GM12874 (cell line): ENCODE data around the gene CFAP77.

Source experiments
- CTCF ChIP-seq: IDR thresholded peaks from 2 replicates; pipeline ENCODE4 v1.5.1; 2011; ENCODE audit warnings: low read depth, mild to moderate bottlenecking, control low read depth, low read length, moderate library complexity; ENCODE audit not compliant: insufficient read depth

CFAP77 gene

GRCh38 chr9:132411091-132411508 is 1.1 kb downstream of the CFAP77 start:
- TF ChIP-seq CTCF, result peak; percentile 71

- TF ChIP-seq CTCF, result peak; percentile 46
Measured at GRCh38 chr9:132412089-132412488, 2.1 kb downstream of the CFAP77 start.

GRCh38 chr9:132413926-132414325 is 3.9 kb downstream of the CFAP77 start:
- no peak for TF ChIP-seq CTCF

GRCh38 chr9:132414731-132415130 is 4.7 kb downstream of the CFAP77 start:
- TF ChIP-seq CTCF, result no peak

GRCh38 chr9:132415181-132415580 is 5.2 kb downstream of the CFAP77 start:
- TF ChIP-seq CTCF, result no peak

GRCh38 chr9:132418726-132419363 is 8.8 kb downstream of the CFAP77 start:
- TF ChIP-seq CTCF, result no peak

GRCh38 chr9:132422574-132422973 is 12.6 kb downstream of the CFAP77 start:
- TF ChIP-seq CTCF, result no peak
